Measurements from ENCODE around the gene PTPRH.

Gene PTPRH

DNA sequence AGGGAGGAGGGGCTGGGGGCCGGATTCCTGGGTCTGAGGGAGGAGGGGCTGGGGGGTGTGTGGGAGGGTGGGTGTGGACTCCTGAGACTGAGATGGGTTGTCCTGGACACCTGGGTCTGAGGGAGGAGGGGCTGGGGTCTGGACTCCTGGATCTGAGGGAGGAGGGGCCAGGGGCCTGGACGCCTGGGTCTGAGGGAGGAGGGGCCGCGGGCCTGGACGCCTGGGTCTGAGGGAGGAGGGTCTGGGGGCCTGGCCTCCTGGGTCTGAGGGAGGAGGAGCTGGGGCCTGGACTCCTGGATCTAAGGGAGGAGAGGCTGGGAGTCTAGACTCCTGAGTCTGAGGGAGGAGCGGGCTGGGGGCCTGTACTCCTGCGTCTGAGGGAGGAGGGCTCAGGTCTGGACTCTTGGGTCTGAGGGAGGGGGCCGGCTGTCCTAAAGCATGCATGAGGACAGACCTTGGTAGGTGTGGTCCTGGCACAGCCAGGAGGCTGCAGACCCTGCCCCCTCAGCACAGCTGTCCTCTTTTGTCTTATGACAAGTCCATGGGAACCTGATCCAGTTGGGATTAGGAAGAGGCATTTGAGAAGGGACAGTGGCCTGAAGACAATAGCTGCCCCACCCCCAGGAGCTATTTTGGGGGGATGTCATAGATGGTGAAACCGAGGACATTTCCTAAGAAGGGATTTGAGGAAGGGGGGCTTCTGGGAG lies 61.6 kb downstream of the PTPRH start:
- Histone ChIP-seq H3K4me3 (ENCODE audit: low read depth, low read length, poor library complexity, severe bottlenecking) (no peak overlapping the region), H3K27ac (ENCODE audit: low read depth, low read length, poor library complexity, severe bottlenecking) (no peak overlapping the region)

DNA sequence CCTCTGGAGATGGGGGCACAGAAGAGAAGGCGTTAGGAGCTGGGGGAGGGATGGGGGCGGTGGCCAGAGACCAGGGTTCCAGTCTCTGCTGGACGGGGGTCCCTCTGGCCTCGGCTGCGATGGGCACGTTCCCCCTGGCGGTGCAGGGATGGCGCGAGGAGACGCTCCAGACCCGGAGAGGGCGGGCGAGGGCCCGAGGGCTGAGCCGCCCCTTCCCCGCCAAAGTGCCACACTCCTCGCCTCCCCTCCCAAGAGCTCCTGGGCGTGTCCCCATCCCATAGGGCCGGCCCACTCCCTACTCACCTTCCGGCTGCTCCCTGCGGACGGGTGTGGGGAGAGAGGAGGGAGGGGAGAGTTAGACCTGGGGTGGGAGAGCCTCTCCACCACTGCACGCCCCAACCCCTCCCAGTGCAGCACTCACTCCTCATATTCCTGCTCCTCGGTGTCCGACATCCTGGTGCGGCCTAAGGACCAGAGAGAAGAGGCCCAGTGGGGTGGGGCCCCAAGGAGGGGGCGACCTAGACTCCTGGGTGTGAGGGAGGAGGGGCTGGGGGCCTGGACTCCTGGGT lies 62.5 kb downstream of the PTPRH start:
- TF ChIP-seq, protein P1, sequence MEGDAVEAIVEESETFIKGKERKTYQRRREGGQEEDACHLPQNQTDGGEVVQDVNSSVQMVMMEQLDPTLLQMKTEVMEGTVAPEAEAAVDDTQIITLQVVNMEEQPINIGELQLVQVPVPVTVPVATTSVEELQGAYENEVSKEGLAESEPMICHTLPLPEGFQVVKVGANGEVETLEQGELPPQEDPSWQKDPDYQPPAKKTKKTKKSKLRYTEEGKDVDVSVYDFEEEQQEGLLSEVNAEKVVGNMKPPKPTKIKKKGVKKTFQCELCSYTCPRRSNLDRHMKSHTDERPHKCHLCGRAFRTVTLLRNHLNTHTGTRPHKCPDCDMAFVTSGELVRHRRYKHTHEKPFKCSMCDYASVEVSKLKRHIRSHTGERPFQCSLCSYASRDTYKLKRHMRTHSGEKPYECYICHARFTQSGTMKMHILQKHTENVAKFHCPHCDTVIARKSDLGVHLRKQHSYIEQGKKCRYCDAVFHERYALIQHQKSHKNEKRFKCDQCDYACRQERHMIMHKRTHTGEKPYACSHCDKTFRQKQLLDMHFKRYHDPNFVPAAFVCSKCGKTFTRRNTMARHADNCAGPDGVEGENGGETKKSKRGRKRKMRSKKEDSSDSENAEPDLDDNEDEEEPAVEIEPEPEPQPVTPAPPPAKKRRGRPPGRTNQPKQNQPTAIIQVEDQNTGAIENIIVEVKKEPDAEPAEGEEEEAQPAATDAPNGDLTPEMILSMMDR (IDR thresholded peaks at IDR 0.05; ENCODE audit: low read length): no peak
- no peaks in the 10 kb centered on the region for H3K9me2 ChIP-seq (ENCODE audit: low read depth, low read length)
- peaks cover 4% of the 10 kb centered on the region; the same call in 1 of the 2 replicates for H3K9me3 ChIP-seq (ENCODE audit: low read length)
- no peaks in the 10 kb centered on the region for H3K79me2 ChIP-seq (ENCODE audit: insufficient read depth, low read length)
- no peak overlapping the region for H3K4me2 ChIP-seq (ENCODE audit: low read length)
- H2AFZ ChIP-seq (ENCODE audit: low read length): no peak overlapping the region
- H3K4me1 ChIP-seq (ENCODE audit: insufficient read depth, low read length, severe bottlenecking): peaks cover 4% of the 10 kb centered on the region
- no peak overlapping the region for H3K27ac ChIP-seq (ENCODE audit: low read depth, low read length, poor library complexity, severe bottlenecking)
- H3K9ac ChIP-seq (ENCODE audit: low read length): no peak overlapping the region
- H4K20me1 ChIP-seq (ENCODE audit: insufficient read depth, low read length): no peaks in the 10 kb centered on the region
- H3K36me3 ChIP-seq (ENCODE audit: insufficient read depth, low read length): no peaks in the 10 kb centered on the region; the same call in 1 of the 2 replicates
- H3K4me3 ChIP-seq (ENCODE audit: low read depth, low read length, poor library complexity, severe bottlenecking): no peak overlapping the region
- H3F3A ChIP-seq (ENCODE audit: insufficient read depth, low read length): no peaks in the 10 kb centered on the region
- no peaks in the 10 kb centered on the region for H3K27me3 ChIP-seq (ENCODE audit: insufficient read depth, low read length)

More for the DNA sequence above, 61.6 kb downstream of the PTPRH start:
- Histone ChIP-seq H3K4me1 (ENCODE audit: insufficient read depth, low read length, severe bottlenecking) (peaks cover 4% of the 10 kb centered on the region), H3K9me3 (ENCODE audit: low read length) (peaks cover 4% of the 10 kb centered on the region; the same call in 1 of the 2 replicates), H3K79me2 (ENCODE audit: insufficient read depth, low read length) (no peaks in the 10 kb centered on the region), H3K4me2 (ENCODE audit: low read length) (no peak overlapping the region), H3F3A (ENCODE audit: insufficient read depth, low read length) (no peaks in the 10 kb centered on the region), H4K20me1 (ENCODE audit: insufficient read depth, low read length) (no peaks in the 10 kb centered on the region), H2AFZ (ENCODE audit: low read length) (no peak overlapping the region), H3K36me3 (ENCODE audit: insufficient read depth, low read length) (no peaks in the 10 kb centered on the region; the same call in 1 of the 2 replicates), H3K27me3 (ENCODE audit: insufficient read depth, low read length) (no peaks in the 10 kb centered on the region), H3K9ac (ENCODE audit: low read length) (no peak overlapping the region), H3K9me2 (ENCODE audit: low read depth, low read length) (no peaks in the 10 kb centered on the region)
- no peak for TF ChIP-seq EZH2 (IDR thresholded peaks at IDR 0.05; ENCODE audit: borderline replicate concordance, low read length)
- TF ChIP-seq, protein P1 (IDR thresholded peaks at IDR 0.05; ENCODE audit: low read length): no peak

GRCh38 chr19:55146078-55146704 lies 63.1 kb downstream of the PTPRH start:
- H3K27me3 ChIP-seq (ENCODE audit: insufficient read depth, low read length): no peaks in the 10 kb centered on the region
- no peak overlapping the region for H2AFZ ChIP-seq (ENCODE audit: low read length)
- H3F3A ChIP-seq (ENCODE audit: insufficient read depth, low read length): no peaks in the 10 kb centered on the region
- peak overlapping the region; percentile 55 for H3K4me2 ChIP-seq (ENCODE audit: low read length)
- H3K4me1 ChIP-seq (ENCODE audit: insufficient read depth, low read length, severe bottlenecking): peaks cover 4% of the 10 kb centered on the region
- H3K36me3 ChIP-seq (ENCODE audit: insufficient read depth, low read length): no peaks in the 10 kb centered on the region
- H3K27ac ChIP-seq (ENCODE audit: low read depth, low read length, poor library complexity, severe bottlenecking): no peak overlapping the region
- H3K4me3 ChIP-seq (ENCODE audit: low read depth, low read length, poor library complexity, severe bottlenecking): peak overlapping the region; percentile 38
- no peak for TF ChIP-seq EZH2 (IDR thresholded peaks at IDR 0.05; ENCODE audit: borderline replicate concordance, low read length)
- TF ChIP-seq, protein P1 (IDR thresholded peaks at IDR 0.05; ENCODE audit: low read length): peak; percentile 76
- no peaks in the 10 kb centered on the region for H3K79me2 ChIP-seq (ENCODE audit: insufficient read depth, low read length)
- no peak overlapping the region for H3K9ac ChIP-seq (ENCODE audit: low read length)
- H3K9me2 ChIP-seq (ENCODE audit: low read depth, low read length): no peaks in the 10 kb centered on the region
- no peaks in the 10 kb centered on the region for H3K9me3 ChIP-seq (ENCODE audit: low read length)
- H4K20me1 ChIP-seq (ENCODE audit: insufficient read depth, low read length): no peaks in the 10 kb centered on the region

All from OCI-LY1 (cell line).